PFSK-1 (cell line): ENCODE data around the gene TFAM.

Experiments
- FOXP2 ChIP-seq: optimal IDR thresholded peaks from 2 replicates; pipeline ENCODE3; 2011; ENCODE audit warnings: borderline replicate concordance, control low read depth, inconsistent platforms; ENCODE audit not compliant: insufficient read depth; ENCODE audit errors: extremely low read length, extremely low read depth
- POLR2AphosphoS5 ChIP-seq: IDR thresholded peaks from 2 replicates; pipeline ENCODE4 v1.6.1; 2012; ENCODE audit warnings: low read depth, mild to moderate bottlenecking, control low read depth, low read length, moderate library complexity
- REST ChIP-seq, 2 experiments: IDR thresholded peaks; 2 replicates each; pipeline versions ENCODE4 v1.6.1 to v1.8.0; 2011 to 2012; ENCODE audit warnings: low read depth in 2 of 2, low read length in 2 of 2, control low read depth in 1 of 2, inconsistent platforms in 1 of 2, mild to moderate bottlenecking in 1 of 2, moderate library complexity in 1 of 2; ENCODE audit not compliant: insufficient read depth in 1 of 2
- SIN3A ChIP-seq: IDR thresholded peaks from 2 replicates; pipeline ENCODE4 v1.6.1; 2012; ENCODE audit warnings: mild to moderate bottlenecking, low read length, moderate library complexity, borderline replicate concordance; ENCODE audit not compliant: insufficient read depth
- TAF1 ChIP-seq: IDR thresholded peaks from 2 replicates; pipeline ENCODE4 v1.6.1; 2012; ENCODE audit warnings: low read length, control low read depth, borderline replicate concordance; ENCODE audit not compliant: insufficient read depth

TFAM gene

DNA sequence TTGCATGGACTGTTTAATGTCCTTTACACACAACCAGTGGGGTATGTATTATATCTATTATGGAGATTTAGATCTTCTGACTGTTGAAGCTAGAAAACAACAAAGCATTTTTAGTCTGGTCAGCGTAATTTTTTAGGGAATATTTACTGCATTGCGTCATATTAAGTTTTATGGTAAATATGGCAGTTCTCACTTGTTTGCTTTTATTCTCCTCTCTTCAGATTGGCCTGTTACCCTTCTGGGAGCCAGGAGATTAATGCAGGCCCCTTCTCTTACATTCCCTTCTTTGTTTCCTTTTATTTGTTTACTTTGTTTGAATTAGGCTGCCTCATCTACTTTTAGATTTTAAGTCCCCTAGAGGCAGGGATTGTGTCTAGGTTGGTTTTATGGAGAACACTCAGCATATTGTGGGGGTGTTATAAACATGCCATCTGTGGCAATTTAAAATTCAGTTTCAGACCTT, 36.6 kb upstream of the TFAM start:
- TF ChIP-seq TAF1 (no peak), SIN3A (no peak), REST (IDR thresholded peaks at IDR 0.05; ENCODE audit: insufficient read depth in 1 of 2, low read depth in 2 of 2, low read length in 2 of 2) (no peak), FOXP2 (no peak)

- TF ChIP-seq FOXP2 (no peak), REST (IDR thresholded peaks at IDR 0.05; ENCODE audit: insufficient read depth in 1 of 2, low read depth in 2 of 2, low read length in 2 of 2) (no peak)
Observed at GRCh38 chr10:58350023-58350422, 35.2 kb upstream of the TFAM start.

DNA sequence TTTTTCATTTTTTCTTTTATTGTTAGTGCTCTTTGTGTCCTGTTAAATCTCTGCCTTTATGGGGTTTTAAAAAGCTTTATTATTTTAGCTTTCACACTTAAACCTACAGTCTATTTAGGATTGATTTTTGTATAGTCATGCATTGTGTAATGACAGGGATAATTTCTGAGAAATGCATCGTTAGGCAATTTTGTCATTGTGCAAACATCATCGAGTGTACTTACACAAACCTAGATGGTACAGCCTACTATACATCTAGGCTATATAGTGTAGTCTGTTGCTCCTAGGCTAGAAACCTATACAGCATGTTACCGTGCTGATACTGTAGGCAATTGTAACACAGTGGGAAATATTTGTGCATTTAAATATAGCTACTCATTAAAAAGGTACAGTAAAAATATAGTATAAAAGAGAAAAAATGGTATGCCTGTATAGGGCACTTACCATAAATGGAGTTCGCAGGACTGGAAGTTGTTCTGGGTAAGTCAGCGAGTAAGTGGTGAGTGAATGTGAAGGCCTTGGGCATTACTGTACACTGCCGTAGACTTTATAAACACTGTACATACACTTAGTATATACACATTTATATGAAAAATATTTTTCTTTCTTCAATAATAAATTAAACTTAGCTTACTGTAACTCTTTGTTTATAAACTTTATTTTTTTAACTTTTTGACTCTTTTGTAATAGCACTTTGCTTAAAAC, 34.4 kb upstream of the TFAM start:
- TF ChIP-seq REST (IDR thresholded peaks at IDR 0.05; ENCODE audit: insufficient read depth in 1 of 2, low read depth in 2 of 2, low read length in 2 of 2) (no peak), SIN3A (no peak), POLR2AphosphoS5 (no peak), TAF1 (no peak), FOXP2 (no peak)

DNA sequence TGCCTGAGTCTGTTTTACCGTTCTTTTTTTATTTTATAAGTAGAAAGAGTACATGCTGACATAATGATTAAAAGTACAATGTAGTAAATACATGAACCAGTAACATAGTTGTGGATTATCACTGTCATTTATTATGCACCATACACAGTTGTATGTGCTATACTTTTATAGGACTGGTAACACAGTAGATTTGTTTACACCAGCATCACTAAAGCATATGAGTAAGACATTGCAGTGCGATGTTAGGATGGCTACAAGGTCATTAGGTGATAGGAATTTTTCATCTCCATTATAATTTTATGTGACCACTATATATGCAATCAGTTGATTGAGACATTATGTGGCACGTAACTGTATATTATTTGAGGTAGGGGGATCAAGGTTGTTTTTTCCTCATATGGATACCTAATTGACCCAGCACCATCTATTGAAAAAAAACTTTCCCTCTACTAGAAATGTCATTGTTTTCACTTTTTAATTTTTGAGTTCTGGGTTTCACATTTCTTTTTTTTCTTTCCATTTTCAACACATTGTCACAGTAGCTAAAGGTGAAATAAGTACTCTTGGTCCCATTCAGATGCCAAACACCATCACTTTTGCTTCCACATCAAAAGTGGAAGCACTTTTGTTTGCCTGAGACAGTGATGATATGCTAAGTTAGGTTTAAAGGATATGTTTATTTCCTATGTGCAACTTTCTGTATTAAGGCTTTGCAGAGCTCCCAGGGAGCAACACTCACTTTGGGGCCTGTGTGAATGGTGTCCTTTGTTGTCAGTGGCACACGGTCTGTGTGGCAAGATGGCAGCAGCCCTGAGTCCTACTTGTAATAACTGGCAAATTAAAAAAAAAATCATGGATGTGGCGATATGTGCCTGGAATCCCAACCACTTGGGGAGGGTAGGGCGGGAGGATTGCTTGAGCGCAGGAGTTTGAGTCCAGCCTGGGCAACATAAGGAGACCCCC, 33.3 kb upstream of the TFAM start:
- no peak for TF ChIP-seq REST (IDR thresholded peaks at IDR 0.05; ENCODE audit: insufficient read depth in 1 of 2, low read depth in 2 of 2, low read length in 2 of 2)
- no peak for TF ChIP-seq TAF1
- TF ChIP-seq FOXP2 = no peak
- TF ChIP-seq POLR2AphosphoS5 = no peak
- TF ChIP-seq SIN3A = no peak
